ENCODE measurements around the gene GREM1. TPM values are rescaled to one million over a fixed set of nuclear protein-coding genes. Genes with fewer than 3 reads are reported as not detected.

The GREM1 gene
- polyA plus RNA-seq, 1 of the 3 experiments (the other 2 are of a cell fraction), result 23.9 TPM

DNA sequence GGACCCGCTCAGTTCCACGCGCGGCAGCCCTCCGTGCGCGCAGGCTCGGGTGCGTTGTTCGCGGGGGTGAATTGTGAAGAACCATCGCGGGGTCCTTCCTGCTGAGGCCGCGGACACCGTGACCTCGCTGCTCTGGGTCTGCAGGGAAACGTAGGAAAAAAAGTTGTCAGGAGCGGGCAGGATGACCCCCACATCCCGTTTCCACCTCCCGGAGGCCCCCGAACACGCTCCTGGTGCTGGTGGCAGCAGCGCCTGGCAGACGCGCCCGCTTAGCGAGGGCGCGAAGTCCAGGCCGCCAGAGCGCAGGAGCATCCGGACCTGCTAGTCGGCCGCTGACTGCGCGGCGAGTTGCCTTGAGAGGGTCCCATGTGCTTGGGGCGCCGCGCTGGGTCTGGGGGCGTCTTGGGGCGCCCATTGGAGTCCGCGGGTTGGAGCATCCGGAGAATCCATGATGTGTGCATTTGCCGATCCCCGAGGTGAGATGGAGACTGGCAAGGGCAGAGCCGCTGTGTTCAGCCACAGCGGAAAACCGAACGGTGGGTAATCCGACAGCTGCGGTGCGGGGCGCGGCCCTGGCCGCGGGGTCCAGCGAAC lies 520 bp downstream of the GREM1 start:
- Histone ChIP-seq H3K9me2 (no peaks in the 10 kb centered on the region), H3K79me2 (ENCODE audit: insufficient read depth) (peaks cover 61% of the 10 kb centered on the region), H3K27me3 (ENCODE audit: insufficient read depth) (no peaks in the 10 kb centered on the region), H3K36me3 (replicated peaks in 1 of 2; ENCODE audit: control insufficient read depth in 1 of 2, insufficient read depth in 2 of 2, low read length in 1 of 2) (peaks cover 0 to 16% of the 10 kb centered on the region in 2 experiments), H3K4me3 (ENCODE audit: low read depth in 2 of 2, low read length in 1 of 2) (peak overlapping the region; percentile 61 to 70), H3K4me2 (peak overlapping the region; percentile 95), H4K20me1 (ENCODE audit: insufficient read depth) (peaks cover 10% of the 10 kb centered on the region; the same call in 1 of the 2 replicates), H3K27ac (ENCODE audit: low read depth in 2 of 2, low read length in 1 of 2) (peak overlapping the region in 1 of 2 experiments; percentile 69; a peak in 2 of 4 replicates), H3K4me1 (ENCODE audit: control insufficient read depth in 1 of 2, insufficient read depth in 2 of 2, low read depth in 1 of 2, low read length in 1 of 2) (peaks cover 0 to 11% of the 10 kb centered on the region in 2 experiments; a peak in 1 of 4 replicates), H3F3A (replicated peaks; ENCODE audit: insufficient read depth) (peaks cover 57% of the 10 kb centered on the region), H3K9me3 (no peaks in the 10 kb centered on the region), H2AFZ (ENCODE audit: low read depth) (no peak overlapping the region), H3K9ac (peak overlapping the region; percentile 80)
- WGBS (ENCODE audit: low lambda C conversion rate), result 4% methylated on average over 19 of the region's 60 CpGs
- CTCF ChIA-PET, result interaction anchor here (0.6 to 1.0 kb wide), 3 partner anchors 9 to 144 kb away, joined by 3 read pairs; no protein-coding TSS in a partner anchor
- POLR2A ChIA-PET, result no interaction called here
- TF ChIP-seq NRF1 (IDR thresholded peaks at IDR 0.05; ENCODE audit: low read depth, low read length), result no peak
- TF ChIP-seq MAX (IDR thresholded peaks at IDR 0.05; ENCODE audit: low read depth), result 0 out of 2 replicates have a peak, but pooled peaks have one; percentile 28
- 0 out of 2 replicates have a peak, but pooled peaks have one; percentile 11 for TF ChIP-seq MXI1 (IDR thresholded peaks at IDR 0.05; ENCODE audit: low read depth, low read length)
- peak; percentile 72 for DNase-seq

GRCh38 chr15:32718821-32719716 lies 1.3 kb downstream of the GREM1 start:
- Histone ChIP-seq H4K20me1 (ENCODE audit: insufficient read depth) (peaks cover 10% of the 10 kb centered on the region; the same call in 1 of the 2 replicates), H3K36me3 (replicated peaks in 1 of 2; ENCODE audit: control insufficient read depth in 1 of 2, insufficient read depth in 2 of 2, low read length in 1 of 2) (peaks cover 0 to 24% of the 10 kb centered on the region in 2 experiments), H2AFZ (ENCODE audit: low read depth) (peak overlapping the region; percentile 53; the same call in 1 of the 2 replicates), H3K4me2 (peak overlapping the region; percentile 95), H3K4me1 (ENCODE audit: control insufficient read depth in 1 of 2, insufficient read depth in 2 of 2, low read depth in 1 of 2, low read length in 1 of 2) (peaks cover 0 to 11% of the 10 kb centered on the region in 2 experiments; a peak in 1 of 4 replicates), H3K4me3 (ENCODE audit: low read depth in 2 of 2, low read length in 1 of 2) (peak overlapping the region; percentile 61 to 70), H3K9me2 (no peaks in the 10 kb centered on the region), H3K27me3 (ENCODE audit: insufficient read depth) (no peaks in the 10 kb centered on the region), H3K9me3 (no peaks in the 10 kb centered on the region), H3K9ac (peak overlapping the region; percentile 80), H3K27ac (ENCODE audit: low read depth in 2 of 2, low read length in 1 of 2) (peak overlapping the region in 1 of 2 experiments; percentile 69; a peak in 3 of 4 replicates), H3F3A (replicated peaks; ENCODE audit: insufficient read depth) (peaks cover 57% of the 10 kb centered on the region), H3K79me2 (ENCODE audit: insufficient read depth) (peaks cover 69% of the 10 kb centered on the region)
- DNase-seq, result peak; percentile 69
- POLR2A ChIA-PET, result no interaction called here
- TF ChIP-seq MAX (IDR thresholded peaks at IDR 0.05; ENCODE audit: low read depth) (no peak), POLR2AphosphoS5 (IDR thresholded peaks at IDR 0.05; ENCODE audit: low read depth, low read length) (no peak), TEAD4 (IDR thresholded peaks at IDR 0.05; ENCODE audit: borderline replicate concordance, insufficient read depth) (0 out of 2 replicates have a peak, but pooled peaks have one; percentile 13), EZH2phosphoT487 (IDR thresholded peaks at IDR 0.05; ENCODE audit: borderline replicate concordance, low read depth) (no peak), JUND (IDR thresholded peaks at IDR 0.05) (no peak), CHD2 (IDR thresholded peaks at IDR 0.05; ENCODE audit: low read length, partially characterized antibody) (no peak), GATA2 (CRISPR knock-in tag; IDR thresholded peaks at IDR 0.05) (no peak), USF1 (IDR thresholded peaks at IDR 0.05; ENCODE audit: borderline replicate concordance, low read depth) (no peak), FOXM1 (IDR thresholded peaks at IDR 0.05; ENCODE audit: low read depth) (no peak), REST (IDR thresholded peaks at IDR 0.05; ENCODE audit: low read depth, low read length) (0 out of 2 replicates have a peak, but pooled peaks have one; percentile 25)
- WGBS (ENCODE audit: low lambda C conversion rate), result 6% methylated on average over 23 of the region's 70 CpGs
- CTCF ChIA-PET, result interaction anchor here (0.6 to 1.2 kb wide), 4 partner anchors 8 to 275 kb away, joined by 3 to 4 read pairs (median 3); no protein-coding TSS in a partner anchor

Measured in SK-N-SH (cell line).